ENCODE measurements around the gene DPYD. TPM values are rescaled to one million over a fixed set of nuclear protein-coding genes. Genes with fewer than 3 reads are reported as not detected.

Gene DPYD
- total RNA-seq, 1 experiment from 2014 or later = 0.46 TPM

DNA sequence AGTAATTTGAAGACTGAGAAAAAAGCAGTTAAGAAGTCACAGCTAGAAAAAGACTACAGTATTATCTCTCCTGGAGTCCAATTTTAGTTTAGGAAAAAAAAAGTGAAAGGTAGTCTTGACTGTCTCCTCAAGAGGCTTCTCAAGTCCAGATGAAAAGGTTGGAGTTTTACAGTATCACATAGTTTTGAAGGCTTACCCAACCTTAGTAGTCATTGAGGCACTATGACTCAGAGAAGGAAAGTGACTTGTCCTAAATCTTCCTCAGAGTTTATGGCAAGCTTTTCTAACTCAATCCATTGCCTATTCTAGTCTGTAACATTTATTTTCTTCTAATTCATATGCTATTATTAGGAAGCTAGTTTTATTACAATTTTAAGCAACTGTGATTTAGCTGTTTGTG is 174.9 kb downstream of the DPYD start:
- Mint-ChIP-seq H3K36me3 (no peaks in the 10 kb centered on the region), H3K9me3 (no peaks in the 10 kb centered on the region), H3K27me3 (ENCODE audit: low read depth) (no peaks in the 10 kb centered on the region; the same call in 1 of the 2 replicates), H3K27ac (no peak overlapping the region), H3K4me1 (peaks cover 9% of the 10 kb centered on the region), H3K4me3 (no peak overlapping the region)
- no peak for TF ChIP-seq FOXP1 (CRISPR knock-in tag; IDR thresholded peaks at IDR 0.05; ENCODE audit: borderline replicate concordance)
- TF ChIP-seq, protein P1, sequence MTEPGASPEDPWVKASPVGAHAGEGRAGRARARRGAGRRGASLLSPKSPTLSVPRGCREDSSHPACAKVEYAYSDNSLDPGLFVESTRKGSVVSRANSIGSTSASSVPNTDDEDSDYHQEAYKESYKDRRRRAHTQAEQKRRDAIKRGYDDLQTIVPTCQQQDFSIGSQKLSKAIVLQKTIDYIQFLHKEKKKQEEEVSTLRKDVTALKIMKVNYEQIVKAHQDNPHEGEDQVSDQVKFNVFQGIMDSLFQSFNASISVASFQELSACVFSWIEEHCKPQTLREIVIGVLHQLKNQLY (CRISPR knock-in tag; IDR thresholded peaks at IDR 0.05) = no peak
- no peak for TF ChIP-seq GABPB1 (CRISPR knock-in tag; IDR thresholded peaks at IDR 0.05)
- no peak for TF ChIP-seq GTF2I (CRISPR knock-in tag; conservative IDR thresholded peaks at IDR 0.05)
- TF ChIP-seq, protein P2, sequence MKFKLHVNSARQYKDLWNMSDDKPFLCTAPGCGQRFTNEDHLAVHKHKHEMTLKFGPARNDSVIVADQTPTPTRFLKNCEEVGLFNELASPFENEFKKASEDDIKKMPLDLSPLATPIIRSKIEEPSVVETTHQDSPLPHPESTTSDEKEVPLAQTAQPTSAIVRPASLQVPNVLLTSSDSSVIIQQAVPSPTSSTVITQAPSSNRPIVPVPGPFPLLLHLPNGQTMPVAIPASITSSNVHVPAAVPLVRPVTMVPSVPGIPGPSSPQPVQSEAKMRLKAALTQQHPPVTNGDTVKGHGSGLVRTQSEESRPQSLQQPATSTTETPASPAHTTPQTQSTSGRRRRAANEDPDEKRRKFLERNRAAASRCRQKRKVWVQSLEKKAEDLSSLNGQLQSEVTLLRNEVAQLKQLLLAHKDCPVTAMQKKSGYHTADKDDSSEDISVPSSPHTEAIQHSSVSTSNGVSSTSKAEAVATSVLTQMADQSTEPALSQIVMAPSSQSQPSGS (CRISPR knock-in tag; IDR thresholded peaks at IDR 0.05; ENCODE audit: borderline replicate concordance, low read depth) = no peak
- TF ChIP-seq, protein P3, sequence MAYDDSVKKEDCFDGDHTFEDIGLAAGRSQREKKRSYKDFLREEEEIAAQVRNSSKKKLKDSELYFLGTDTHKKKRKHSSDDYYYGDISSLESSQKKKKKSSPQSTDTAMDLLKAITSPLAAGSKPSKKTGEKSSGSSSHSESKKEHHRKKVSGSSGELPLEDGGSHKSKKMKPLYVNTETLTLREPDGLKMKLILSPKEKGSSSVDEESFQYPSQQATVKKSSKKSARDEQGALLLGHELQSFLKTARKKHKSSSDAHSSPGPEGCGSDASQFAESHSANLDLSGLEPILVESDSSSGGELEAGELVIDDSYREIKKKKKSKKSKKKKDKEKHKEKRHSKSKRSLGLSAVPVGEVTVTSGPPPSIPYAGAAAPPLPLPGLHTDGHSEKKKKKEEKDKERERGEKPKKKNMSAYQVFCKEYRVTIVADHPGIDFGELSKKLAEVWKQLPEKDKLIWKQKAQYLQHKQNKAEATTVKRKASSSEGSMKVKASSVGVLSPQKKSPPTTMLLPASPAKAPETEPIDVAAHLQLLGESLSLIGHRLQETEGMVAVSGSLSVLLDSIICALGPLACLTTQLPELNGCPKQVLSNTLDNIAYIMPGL (CRISPR knock-in tag; IDR thresholded peaks at IDR 0.05) = no peak
- TF ChIP-seq, protein P4, sequence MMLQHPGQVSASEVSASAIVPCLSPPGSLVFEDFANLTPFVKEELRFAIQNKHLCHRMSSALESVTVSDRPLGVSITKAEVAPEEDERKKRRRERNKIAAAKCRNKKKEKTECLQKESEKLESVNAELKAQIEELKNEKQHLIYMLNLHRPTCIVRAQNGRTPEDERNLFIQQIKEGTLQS (CRISPR knock-in tag; conservative IDR thresholded peaks at IDR 0.05) = no peak
- TF ChIP-seq SMAD4 (CRISPR knock-in tag; IDR thresholded peaks at IDR 0.05) = no peak
- no peak for TF ChIP-seq TCF7 (CRISPR knock-in tag; IDR thresholded peaks at IDR 0.05; ENCODE audit: low read depth)
- TF ChIP-seq, protein P5, sequence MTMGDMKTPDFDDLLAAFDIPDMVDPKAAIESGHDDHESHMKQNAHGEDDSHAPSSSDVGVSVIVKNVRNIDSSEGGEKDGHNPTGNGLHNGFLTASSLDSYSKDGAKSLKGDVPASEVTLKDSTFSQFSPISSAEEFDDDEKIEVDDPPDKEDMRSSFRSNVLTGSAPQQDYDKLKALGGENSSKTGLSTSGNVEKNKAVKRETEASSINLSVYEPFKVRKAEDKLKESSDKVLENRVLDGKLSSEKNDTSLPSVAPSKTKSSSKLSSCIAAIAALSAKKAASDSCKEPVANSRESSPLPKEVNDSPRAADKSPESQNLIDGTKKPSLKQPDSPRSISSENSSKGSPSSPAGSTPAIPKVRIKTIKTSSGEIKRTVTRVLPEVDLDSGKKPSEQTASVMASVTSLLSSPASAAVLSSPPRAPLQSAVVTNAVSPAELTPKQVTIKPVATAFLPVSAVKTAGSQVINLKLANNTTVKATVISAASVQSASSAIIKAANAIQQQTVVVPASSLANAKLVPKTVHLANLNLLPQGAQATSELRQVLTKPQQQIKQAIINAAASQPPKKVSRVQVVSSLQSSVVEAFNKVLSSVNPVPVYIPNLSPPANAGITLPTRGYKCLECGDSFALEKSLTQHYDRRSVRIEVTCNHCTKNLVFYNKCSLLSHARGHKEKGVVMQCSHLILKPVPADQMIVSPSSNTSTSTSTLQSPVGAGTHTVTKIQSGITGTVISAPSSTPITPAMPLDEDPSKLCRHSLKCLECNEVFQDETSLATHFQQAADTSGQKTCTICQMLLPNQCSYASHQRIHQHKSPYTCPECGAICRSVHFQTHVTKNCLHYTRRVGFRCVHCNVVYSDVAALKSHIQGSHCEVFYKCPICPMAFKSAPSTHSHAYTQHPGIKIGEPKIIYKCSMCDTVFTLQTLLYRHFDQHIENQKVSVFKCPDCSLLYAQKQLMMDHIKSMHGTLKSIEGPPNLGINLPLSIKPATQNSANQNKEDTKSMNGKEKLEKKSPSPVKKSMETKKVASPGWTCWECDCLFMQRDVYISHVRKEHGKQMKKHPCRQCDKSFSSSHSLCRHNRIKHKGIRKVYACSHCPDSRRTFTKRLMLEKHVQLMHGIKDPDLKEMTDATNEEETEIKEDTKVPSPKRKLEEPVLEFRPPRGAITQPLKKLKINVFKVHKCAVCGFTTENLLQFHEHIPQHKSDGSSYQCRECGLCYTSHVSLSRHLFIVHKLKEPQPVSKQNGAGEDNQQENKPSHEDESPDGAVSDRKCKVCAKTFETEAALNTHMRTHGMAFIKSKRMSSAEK (CRISPR knock-in tag; IDR thresholded peaks at IDR 0.05; ENCODE audit: borderline replicate concordance) = no peak
- TF ChIP-seq ZNF671 (CRISPR knock-in tag; IDR thresholded peaks at IDR 0.05) = no peak
- TF ChIP-seq SOX15 (CRISPR knock-in tag; IDR thresholded peaks at IDR 0.05) = no peak
- CTCF ChIA-PET = no interaction called here
- POLR2A ChIA-PET = no interaction called here
- ATAC-seq (no peak), DNase-seq (ENCODE audit: low spot score) (no peak)

DNA sequence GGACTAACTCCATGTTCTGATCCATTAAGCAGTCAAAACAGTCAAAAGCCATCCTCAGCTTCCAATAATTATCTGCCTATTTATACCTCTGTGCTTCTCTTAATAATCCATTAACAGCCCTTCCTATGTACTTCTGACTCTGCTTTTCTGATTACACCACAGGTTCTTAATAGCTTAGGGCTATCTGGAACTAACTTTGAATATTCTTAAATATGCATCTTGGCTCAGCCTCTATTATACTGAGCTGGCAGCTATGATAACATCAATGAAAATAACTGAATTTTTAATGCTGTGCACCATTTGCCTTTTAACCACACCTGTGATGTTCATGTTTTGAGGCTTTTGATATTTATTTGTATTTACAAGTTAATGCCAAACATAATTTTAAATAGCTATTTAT is 175.9 kb downstream of the DPYD start:
- Mint-ChIP-seq H3K4me1 (peaks cover 13% of the 10 kb centered on the region), H3K27me3 (ENCODE audit: low read depth) (no peaks in the 10 kb centered on the region; the same call in 1 of the 2 replicates), H3K27ac (no peak overlapping the region), H3K4me3 (no peak overlapping the region), H3K36me3 (no peaks in the 10 kb centered on the region), H3K9me3 (no peaks in the 10 kb centered on the region)
- POLR2A ChIA-PET = no interaction called here
- ATAC-seq (no peak), DNase-seq (ENCODE audit: low spot score) (no peak)
- CTCF ChIA-PET = no interaction called here
- TF ChIP-seq, protein P6, sequence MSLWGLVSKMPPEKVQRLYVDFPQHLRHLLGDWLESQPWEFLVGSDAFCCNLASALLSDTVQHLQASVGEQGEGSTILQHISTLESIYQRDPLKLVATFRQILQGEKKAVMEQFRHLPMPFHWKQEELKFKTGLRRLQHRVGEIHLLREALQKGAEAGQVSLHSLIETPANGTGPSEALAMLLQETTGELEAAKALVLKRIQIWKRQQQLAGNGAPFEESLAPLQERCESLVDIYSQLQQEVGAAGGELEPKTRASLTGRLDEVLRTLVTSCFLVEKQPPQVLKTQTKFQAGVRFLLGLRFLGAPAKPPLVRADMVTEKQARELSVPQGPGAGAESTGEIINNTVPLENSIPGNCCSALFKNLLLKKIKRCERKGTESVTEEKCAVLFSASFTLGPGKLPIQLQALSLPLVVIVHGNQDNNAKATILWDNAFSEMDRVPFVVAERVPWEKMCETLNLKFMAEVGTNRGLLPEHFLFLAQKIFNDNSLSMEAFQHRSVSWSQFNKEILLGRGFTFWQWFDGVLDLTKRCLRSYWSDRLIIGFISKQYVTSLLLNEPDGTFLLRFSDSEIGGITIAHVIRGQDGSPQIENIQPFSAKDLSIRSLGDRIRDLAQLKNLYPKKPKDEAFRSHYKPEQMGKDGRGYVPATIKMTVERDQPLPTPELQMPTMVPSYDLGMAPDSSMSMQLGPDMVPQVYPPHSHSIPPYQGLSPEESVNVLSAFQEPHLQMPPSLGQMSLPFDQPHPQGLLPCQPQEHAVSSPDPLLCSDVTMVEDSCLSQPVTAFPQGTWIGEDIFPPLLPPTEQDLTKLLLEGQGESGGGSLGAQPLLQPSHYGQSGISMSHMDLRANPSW (CRISPR knock-in tag; conservative IDR thresholded peaks at IDR 0.05; ENCODE audit: low read depth) = no peak
- TF ChIP-seq NR1H2 (CRISPR knock-in tag; IDR thresholded peaks at IDR 0.05) (no peak), ATF1 (CRISPR knock-in tag; IDR thresholded peaks at IDR 0.05) (no peak), ZNF219 (CRISPR knock-in tag; IDR thresholded peaks at IDR 0.05; ENCODE audit: borderline replicate concordance) (no peak), OVOL2 (CRISPR knock-in tag; IDR thresholded peaks at IDR 0.05; ENCODE audit: borderline replicate concordance) (no peak)
- TF ChIP-seq, protein P7, sequence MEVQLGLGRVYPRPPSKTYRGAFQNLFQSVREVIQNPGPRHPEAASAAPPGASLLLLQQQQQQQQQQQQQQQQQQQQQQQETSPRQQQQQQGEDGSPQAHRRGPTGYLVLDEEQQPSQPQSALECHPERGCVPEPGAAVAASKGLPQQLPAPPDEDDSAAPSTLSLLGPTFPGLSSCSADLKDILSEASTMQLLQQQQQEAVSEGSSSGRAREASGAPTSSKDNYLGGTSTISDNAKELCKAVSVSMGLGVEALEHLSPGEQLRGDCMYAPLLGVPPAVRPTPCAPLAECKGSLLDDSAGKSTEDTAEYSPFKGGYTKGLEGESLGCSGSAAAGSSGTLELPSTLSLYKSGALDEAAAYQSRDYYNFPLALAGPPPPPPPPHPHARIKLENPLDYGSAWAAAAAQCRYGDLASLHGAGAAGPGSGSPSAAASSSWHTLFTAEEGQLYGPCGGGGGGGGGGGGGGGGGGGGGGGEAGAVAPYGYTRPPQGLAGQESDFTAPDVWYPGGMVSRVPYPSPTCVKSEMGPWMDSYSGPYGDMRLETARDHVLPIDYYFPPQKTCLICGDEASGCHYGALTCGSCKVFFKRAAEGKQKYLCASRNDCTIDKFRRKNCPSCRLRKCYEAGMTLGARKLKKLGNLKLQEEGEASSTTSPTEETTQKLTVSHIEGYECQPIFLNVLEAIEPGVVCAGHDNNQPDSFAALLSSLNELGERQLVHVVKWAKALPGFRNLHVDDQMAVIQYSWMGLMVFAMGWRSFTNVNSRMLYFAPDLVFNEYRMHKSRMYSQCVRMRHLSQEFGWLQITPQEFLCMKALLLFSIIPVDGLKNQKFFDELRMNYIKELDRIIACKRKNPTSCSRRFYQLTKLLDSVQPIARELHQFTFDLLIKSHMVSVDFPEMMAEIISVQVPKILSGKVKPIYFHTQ (CRISPR knock-in tag; IDR thresholded peaks at IDR 0.05) = no peak
- TF ChIP-seq, protein P4 (CRISPR knock-in tag; conservative IDR thresholded peaks at IDR 0.05) = no peak
- TF ChIP-seq, protein P8, sequence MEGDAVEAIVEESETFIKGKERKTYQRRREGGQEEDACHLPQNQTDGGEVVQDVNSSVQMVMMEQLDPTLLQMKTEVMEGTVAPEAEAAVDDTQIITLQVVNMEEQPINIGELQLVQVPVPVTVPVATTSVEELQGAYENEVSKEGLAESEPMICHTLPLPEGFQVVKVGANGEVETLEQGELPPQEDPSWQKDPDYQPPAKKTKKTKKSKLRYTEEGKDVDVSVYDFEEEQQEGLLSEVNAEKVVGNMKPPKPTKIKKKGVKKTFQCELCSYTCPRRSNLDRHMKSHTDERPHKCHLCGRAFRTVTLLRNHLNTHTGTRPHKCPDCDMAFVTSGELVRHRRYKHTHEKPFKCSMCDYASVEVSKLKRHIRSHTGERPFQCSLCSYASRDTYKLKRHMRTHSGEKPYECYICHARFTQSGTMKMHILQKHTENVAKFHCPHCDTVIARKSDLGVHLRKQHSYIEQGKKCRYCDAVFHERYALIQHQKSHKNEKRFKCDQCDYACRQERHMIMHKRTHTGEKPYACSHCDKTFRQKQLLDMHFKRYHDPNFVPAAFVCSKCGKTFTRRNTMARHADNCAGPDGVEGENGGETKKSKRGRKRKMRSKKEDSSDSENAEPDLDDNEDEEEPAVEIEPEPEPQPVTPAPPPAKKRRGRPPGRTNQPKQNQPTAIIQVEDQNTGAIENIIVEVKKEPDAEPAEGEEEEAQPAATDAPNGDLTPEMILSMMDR (IDR thresholded peaks at IDR 0.05) = no peak

Data from WTC11 (cell line).